ENCODE results near the gene TRAF3IP3. TPM values are rescaled to one million over a fixed set of nuclear protein-coding genes. Genes with fewer than 3 reads are reported as not detected.

The TRAF3IP3 gene
- total RNA-seq, 3 donors from 2014 or later = 3.6 to 4.6 (median 4.4) TPM

DNA sequence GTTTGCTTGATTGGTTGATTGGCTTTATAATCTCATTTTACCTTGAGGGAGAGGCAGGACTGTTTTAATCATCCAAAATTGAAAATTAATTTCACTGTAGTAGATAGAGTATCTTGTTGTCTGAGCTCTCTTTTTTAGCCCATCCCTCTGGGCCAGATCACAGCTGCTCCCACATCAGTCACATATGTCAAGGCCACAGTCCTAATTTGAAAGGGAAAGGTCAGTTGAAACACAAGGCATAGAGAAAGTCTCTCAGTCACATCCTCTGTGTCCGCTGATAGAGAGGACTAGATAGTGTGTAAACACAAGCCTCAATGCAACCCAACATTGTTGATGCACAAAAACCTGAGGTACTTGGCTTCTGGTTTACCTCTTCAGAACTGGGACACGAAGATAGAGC lies 21.7 kb downstream of the TRAF3IP3 start:
- intact Hi-C loops (cut with DNase I; ENCODE audit: low total_unique reads) = no loop called here
- no peak for DNase-seq (ENCODE audit: low spot score in 2 of 2)
- TF ChIP-seq, protein P1, sequence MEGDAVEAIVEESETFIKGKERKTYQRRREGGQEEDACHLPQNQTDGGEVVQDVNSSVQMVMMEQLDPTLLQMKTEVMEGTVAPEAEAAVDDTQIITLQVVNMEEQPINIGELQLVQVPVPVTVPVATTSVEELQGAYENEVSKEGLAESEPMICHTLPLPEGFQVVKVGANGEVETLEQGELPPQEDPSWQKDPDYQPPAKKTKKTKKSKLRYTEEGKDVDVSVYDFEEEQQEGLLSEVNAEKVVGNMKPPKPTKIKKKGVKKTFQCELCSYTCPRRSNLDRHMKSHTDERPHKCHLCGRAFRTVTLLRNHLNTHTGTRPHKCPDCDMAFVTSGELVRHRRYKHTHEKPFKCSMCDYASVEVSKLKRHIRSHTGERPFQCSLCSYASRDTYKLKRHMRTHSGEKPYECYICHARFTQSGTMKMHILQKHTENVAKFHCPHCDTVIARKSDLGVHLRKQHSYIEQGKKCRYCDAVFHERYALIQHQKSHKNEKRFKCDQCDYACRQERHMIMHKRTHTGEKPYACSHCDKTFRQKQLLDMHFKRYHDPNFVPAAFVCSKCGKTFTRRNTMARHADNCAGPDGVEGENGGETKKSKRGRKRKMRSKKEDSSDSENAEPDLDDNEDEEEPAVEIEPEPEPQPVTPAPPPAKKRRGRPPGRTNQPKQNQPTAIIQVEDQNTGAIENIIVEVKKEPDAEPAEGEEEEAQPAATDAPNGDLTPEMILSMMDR (IDR thresholded peaks at IDR 0.05) = no peak
- TF ChIP-seq POLR2AphosphoS5 (IDR thresholded peaks at IDR 0.05) = no peak
- TF ChIP-seq POLR2A (IDR thresholded peaks at IDR 0.05) = no peak
- no peaks in the 10 kb centered on the region for H3K36me3 ChIP-seq
- no peak overlapping the region for H3K4me3 ChIP-seq
- H3K27ac ChIP-seq = no peak overlapping the region
- H3K9me3 ChIP-seq = no peaks in the 10 kb centered on the region
- no peaks in the 10 kb centered on the region for H3K4me1 ChIP-seq
- no peaks in the 10 kb centered on the region for H3K27me3 ChIP-seq

DNA sequence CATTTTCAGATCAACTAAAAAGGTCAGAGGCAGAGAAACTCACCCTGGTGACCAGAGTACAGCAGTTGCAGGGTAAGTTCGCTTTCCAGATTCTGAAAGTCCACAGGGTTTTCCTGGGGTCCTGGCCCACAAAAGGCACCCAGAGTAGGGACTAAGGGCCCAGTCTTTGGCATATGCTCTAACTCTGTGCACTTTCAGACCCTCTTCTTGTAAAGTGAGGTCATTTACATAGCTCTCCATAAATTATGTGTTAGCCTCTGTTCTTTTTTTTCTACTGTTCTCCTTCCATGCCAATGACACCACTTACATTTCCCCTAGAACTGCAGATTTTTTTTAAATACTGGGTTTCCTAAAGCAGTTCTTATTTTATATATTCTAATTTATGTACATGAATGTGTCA lies 22.2 kb downstream of the TRAF3IP3 start:
- TF ChIP-seq POLR2A (IDR thresholded peaks at IDR 0.05) (no peak), POLR2AphosphoS5 (IDR thresholded peaks at IDR 0.05) (no peak)
- TF ChIP-seq, protein P1 (IDR thresholded peaks at IDR 0.05) = no peak
- intact Hi-C loops (cut with DNase I; ENCODE audit: low total_unique reads) = no loop called here
- no peaks in the 10 kb centered on the region for H3K36me3 ChIP-seq

DNA sequence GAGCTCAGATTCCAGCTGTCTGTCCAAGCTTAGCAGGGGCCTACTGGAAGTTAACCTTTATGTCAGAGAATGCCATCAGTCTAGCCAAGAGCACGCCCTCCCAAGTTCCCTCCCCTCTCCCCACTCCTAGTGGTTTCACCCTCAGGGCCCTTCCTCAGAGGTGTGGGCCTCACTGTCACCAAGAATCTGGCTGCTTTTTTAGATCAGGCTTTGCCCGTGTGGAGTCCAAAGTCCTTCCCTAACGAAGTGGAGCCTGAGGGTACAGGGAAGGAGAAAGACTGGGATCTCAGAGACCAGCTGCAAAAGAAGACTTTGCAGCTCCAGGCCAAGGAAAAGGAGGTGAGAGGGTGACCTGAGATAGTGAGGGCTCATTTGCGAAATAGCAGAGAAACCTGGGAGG lies 24.4 kb downstream of the TRAF3IP3 start:
- Histone ChIP-seq H3K27ac (no peak overlapping the region), H3K4me1 (peaks cover 0 to 8% of the 10 kb centered on the region in 2 donors), H3K27me3 (no peaks in the 10 kb centered on the region), H3K4me3 (no peak overlapping the region), H3K9me3 (no peaks in the 10 kb centered on the region), H3K36me3 (no peaks in the 10 kb centered on the region)
- TF ChIP-seq POLR2A (IDR thresholded peaks at IDR 0.05) (no peak), POLR2AphosphoS5 (IDR thresholded peaks at IDR 0.05) (no peak)
- TF ChIP-seq, protein P1 (IDR thresholded peaks at IDR 0.05) = no peak
- DNase-seq (ENCODE audit: low spot score in 2 of 2) = no peak
- intact Hi-C loops (cut with DNase I; ENCODE audit: low total_unique reads) = loop anchor here (10.0 kb wide), 1 partner anchor 1485 kb away; no protein-coding TSS in a partner anchor

More for the DNA sequence above, 22.2 kb downstream of the TRAF3IP3 start:
- Histone ChIP-seq H3K9me3 (no peaks in the 10 kb centered on the region), H3K27ac (no peak overlapping the region), H3K27me3 (no peaks in the 10 kb centered on the region), H3K4me1 (no peaks in the 10 kb centered on the region), H3K4me3 (no peak overlapping the region)
- no peak for DNase-seq (ENCODE audit: low spot score in 2 of 2)

DNA sequence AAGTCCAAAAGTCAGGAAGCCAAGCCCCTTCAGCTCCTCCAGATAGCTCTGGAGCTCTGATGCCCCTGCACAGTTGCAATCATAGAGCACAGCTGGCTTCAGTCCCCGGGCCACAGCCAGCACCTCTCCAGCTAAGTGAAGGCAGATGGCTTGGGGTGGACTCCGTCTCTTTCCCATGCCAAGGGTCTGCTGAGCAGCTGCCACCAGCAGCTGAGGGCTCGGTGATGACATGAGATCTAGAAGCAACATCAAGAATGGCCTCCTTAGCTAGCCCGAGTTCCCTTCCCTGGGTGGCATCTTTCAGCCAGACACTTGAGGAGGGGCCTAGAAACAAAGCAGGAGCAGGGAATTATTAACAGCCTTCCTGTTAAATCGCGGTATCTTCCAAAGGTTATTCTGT lies 27.5 kb downstream of the TRAF3IP3 start:
- no peak for DNase-seq (ENCODE audit: low spot score in 2 of 2)
- Histone ChIP-seq H3K4me3 (peak overlapping the region; percentile 60 to 85 (median 71)), H3K9me3 (no peaks in the 10 kb centered on the region), H3K4me1 (peaks cover 0 to 17% of the 10 kb centered on the region in 2 donors), H3K27ac (no peak overlapping the region), H3K36me3 (no peaks in the 10 kb centered on the region), H3K27me3 (no peaks in the 10 kb centered on the region)
- TF ChIP-seq, protein P1 (IDR thresholded peaks at IDR 0.05) = no peak
- TF ChIP-seq POLR2A (IDR thresholded peaks at IDR 0.05) (no peak), POLR2AphosphoS5 (IDR thresholded peaks at IDR 0.05) (no peak)
- intact Hi-C loops (cut with DNase I; ENCODE audit: low total_unique reads) = loop anchor here (10.0 kb wide), 1 partner anchor 1481 kb away; no protein-coding TSS in a partner anchor

DNA sequence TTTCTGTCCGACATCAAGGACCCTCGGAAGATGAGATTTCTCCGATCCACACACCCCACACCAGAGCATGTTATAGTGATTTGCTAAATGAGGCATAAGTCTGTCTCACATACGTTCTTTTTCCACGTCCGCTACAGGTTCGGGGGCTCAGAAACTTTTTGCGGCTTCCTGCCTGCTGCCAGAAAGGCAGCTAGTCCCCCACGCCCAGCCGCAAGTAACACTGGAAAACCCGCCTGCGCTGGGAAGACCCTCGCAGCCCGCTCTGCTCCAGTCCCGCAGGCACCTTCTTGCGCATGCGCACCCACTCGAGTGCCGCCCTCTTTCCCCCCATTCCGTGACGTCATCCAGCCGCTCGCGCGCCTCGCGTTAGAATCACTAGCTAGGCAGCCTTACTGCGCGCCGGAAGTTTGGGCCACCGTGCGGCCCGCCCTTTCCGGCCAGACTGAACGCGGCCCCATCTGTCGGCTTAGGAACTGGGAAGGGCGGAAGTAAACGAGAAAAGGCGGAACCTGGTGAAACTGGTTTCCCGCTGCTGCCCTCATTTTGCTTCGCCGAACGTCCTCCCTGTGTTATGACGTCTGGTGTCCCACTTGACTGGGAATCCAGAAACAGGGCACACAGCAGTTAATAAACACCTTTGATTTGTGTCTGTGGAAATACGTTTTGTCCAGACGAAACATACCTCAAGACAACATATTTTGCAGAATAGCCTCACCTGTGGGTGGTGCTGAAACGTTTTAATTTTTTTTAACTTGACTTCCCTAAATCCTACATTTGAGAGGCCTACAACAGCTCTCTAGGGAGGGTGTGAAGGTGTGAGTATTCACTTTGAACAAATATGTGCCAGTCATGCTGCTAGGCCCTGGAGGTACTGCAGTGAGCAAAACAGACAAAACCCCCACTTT lies 28.7 kb downstream of the TRAF3IP3 start, which contains the start of gene C1orf74:
C1orf74 (minus strand) TSS at position 295 of the 905 bp plus-strand sequence. CDS start 925 bp downstream, outside the sequence.
- peak within 1 kb of the TSS; percentile 60 to 85 (median 71) for H3K4me3 ChIP-seq
- no peaks in the 10 kb centered on the region for H3K36me3 ChIP-seq
- TF ChIP-seq POLR2A (IDR thresholded peaks at IDR 0.05) (peak; percentile 65), POLR2AphosphoS5 (IDR thresholded peaks at IDR 0.05) (peak; percentile 76 to 92 (median 81))
- TF ChIP-seq, protein P1 (IDR thresholded peaks at IDR 0.05) = peak in 2 of 3 donors; percentile 7 to 18
- H3K9me3 ChIP-seq = no peaks in the 10 kb centered on the region
- intact Hi-C loops (cut with DNase I; ENCODE audit: low total_unique reads) = loop anchor here (10.0 kb wide), 1 partner anchor 1480 kb away; no protein-coding TSS in a partner anchor
- peak within 1 kb of the TSS; percentile 83 to 92 for H3K27ac ChIP-seq
- peak; percentile 97 to 99 for DNase-seq (ENCODE audit: low spot score in 2 of 2)
- H3K27me3 ChIP-seq = no peaks in the 10 kb centered on the region
- peaks cover 0 to 17% of the 10 kb centered on the region in 2 donors for H3K4me1 ChIP-seq
